HG03565 (cell line): Measurements from ENCODE around the gene DNAJC5.
"Not testable (repeated sequence)": the region's sequence is repeated elsewhere in the genome, so short reads cannot be mapped to it uniquely, and the experiment has no call there.

Experiments
- ATAC-seq: cut with Tn5 transposase; IDR thresholded peaks from one replicate; pipeline ENCODE4 v1.9.1; 2021; ENCODE audit warnings: mild to moderate bottlenecking, moderate library complexity; ENCODE audit not compliant: unreplicated experiment

Gene DNAJC5

GRCh38 chr20:63966172-63966943 is 71.4 kb downstream of the DNAJC5 start:
- ATAC-seq = no peak

- no peak for ATAC-seq
Observed at GRCh38 chr20:63966944-63967322, 72.0 kb downstream of the DNAJC5 start.

- no peak for ATAC-seq
Observed at GRCh38 chr20:63967330-63968135, 72.6 kb downstream of the DNAJC5 start.

GRCh38 chr20:63968136-63968927 is 73.4 kb downstream of the DNAJC5 start:
- ATAC-seq = no peak

GRCh38 chr20:63968928-63969760 is 74.2 kb downstream of the DNAJC5 start:
- ATAC-seq = no peak

- no peak for ATAC-seq
Observed at GRCh38 chr20:63969838-63970713, 75.2 kb downstream of the DNAJC5 start, which contains the start of gene ZNF512B. Gene ZNF512B, minus strand, starts transcription at chr20:63969930. Its CDS starts 1,980 bp downstream, at chr20:63967950.

- ATAC-seq = no peak
Observed at GRCh38 chr20:63970714-63971431, 75.9 kb downstream of the DNAJC5 start.

GRCh38 chr20:63971960-63972311 is 77.0 kb downstream of the DNAJC5 start:
- not testable (repeated sequence) for ATAC-seq

GRCh38 chr20:63972312-63973159 is 77.6 kb downstream of the DNAJC5 start:
- no peak for ATAC-seq

GRCh38 chr20:63973160-63973479 is 78.2 kb downstream of the DNAJC5 start:
- ATAC-seq = no peak

- ATAC-seq = no peak
Observed at GRCh38 chr20:63973636-63974401, 78.9 kb downstream of the DNAJC5 start.

GRCh38 chr20:63974402-63975200 is 79.7 kb downstream of the DNAJC5 start:
- ATAC-seq = no peak

GRCh38 chr20:63976511-63976910 is 81.6 kb downstream of the DNAJC5 start:
- ATAC-seq = not testable (repeated sequence)

GRCh38 chr20:63976980-63977738 is 82.2 kb downstream of the DNAJC5 start:
- ATAC-seq = no peak

GRCh38 chr20:63977739-63978276 is 82.9 kb downstream of the DNAJC5 start:
- no peak for ATAC-seq
